SJCRH30 (cell line): ENCODE data around the gene CFAP410. TPM values are rescaled to one million over a fixed set of nuclear protein-coding genes. Genes with fewer than 3 reads are reported as not detected.

Experiments
- DNase-seq, 2 experiments: peaks; one replicate each; pipeline ENCODE4 v3.0.0-alpha.2; 2015 to 2020
- H3K27ac ChIP-seq: fragments of 250-450 bp; sonication (Bioruptor Pico); 2 replicates; pipeline ENCODE4 v1.5.1; 2020; ENCODE audit warnings: mild to moderate bottlenecking, moderate library complexity
- H3K27me3 ChIP-seq: fragments of 250-450 bp; sonication (Bioruptor Pico); 2 replicates; pipeline ENCODE4 v1.5.1; 2020; ENCODE audit warnings: mild to moderate bottlenecking, moderate library complexity
- H3K36me3 ChIP-seq: fragments of 250-450 bp; sonication (Bioruptor Pico); 2 replicates; pipeline ENCODE4 v1.5.1; 2020; ENCODE audit warnings: mild to moderate bottlenecking, moderate library complexity
- H3K4me1 ChIP-seq: fragments of 250-450 bp; sonication (Bioruptor Pico); 2 replicates; pipeline ENCODE4 v1.5.1; 2020; ENCODE audit warnings: mild to moderate bottlenecking, moderate library complexity
- H3K4me3 ChIP-seq: fragments of 250-450 bp; sonication (Bioruptor Pico); 2 replicates; pipeline ENCODE4 v1.5.1; 2020; ENCODE audit warnings: mild to moderate bottlenecking, moderate library complexity
- H3K9me3 ChIP-seq: fragments of 250-450 bp; sonication (Bioruptor Pico); replicated peaks from 2 replicates; pipeline ENCODE4 v1.5.1; 2020; ENCODE audit warnings: mild to moderate bottlenecking, moderate library complexity
- total RNA-seq: library from RNA; depleted of rRNA; stranded (reverse); fragments of >200 nt; shearing (Covaris generic); gene quantifications from 2 replicates; pipeline ENCODE4 v1.2.3, GENCODE V29; 2014

The CFAP410 gene
- total RNA-seq, 1 experiment from 2014 or later: 7.5 TPM

GRCh38 chr21:44332383-44332782 is 6.8 kb downstream of the CFAP410 start:
- Histone ChIP-seq H3K27ac (no peak overlapping the region), H3K9me3 (no peaks in the 10 kb centered on the region), H3K36me3 (no peaks in the 10 kb centered on the region), H3K4me3 (no peak overlapping the region), H3K27me3 (no peaks in the 10 kb centered on the region), H3K4me1 (no peaks in the 10 kb centered on the region)
- no peak for DNase-seq

GRCh38 chr21:44331650-44332307 is 7.4 kb downstream of the CFAP410 start:
- DNase-seq: no peak
- Histone ChIP-seq H3K36me3 (no peaks in the 10 kb centered on the region), H3K27ac (no peak overlapping the region), H3K4me3 (no peak overlapping the region), H3K9me3 (no peaks in the 10 kb centered on the region), H3K4me1 (no peaks in the 10 kb centered on the region), H3K27me3 (no peaks in the 10 kb centered on the region)

GRCh38 chr21:44331209-44331608 is 8.0 kb downstream of the CFAP410 start:
- no peak for DNase-seq
- H3K36me3 ChIP-seq: no peaks in the 10 kb centered on the region
- H3K4me3 ChIP-seq: no peak overlapping the region
- no peak overlapping the region for H3K27ac ChIP-seq
- H3K27me3 ChIP-seq: no peaks in the 10 kb centered on the region
- H3K9me3 ChIP-seq: no peaks in the 10 kb centered on the region
- no peaks in the 10 kb centered on the region for H3K4me1 ChIP-seq

GRCh38 chr21:44330698-44331097 is 8.5 kb downstream of the CFAP410 start:
- no peak overlapping the region for H3K27ac ChIP-seq
- DNase-seq: no peak
- no peaks in the 10 kb centered on the region for H3K27me3 ChIP-seq
- no peaks in the 10 kb centered on the region for H3K9me3 ChIP-seq
- H3K4me1 ChIP-seq: no peaks in the 10 kb centered on the region
- H3K4me3 ChIP-seq: no peak overlapping the region
- no peaks in the 10 kb centered on the region for H3K36me3 ChIP-seq

- Histone ChIP-seq H3K27me3 (no peaks in the 10 kb centered on the region), H3K36me3 (no peaks in the 10 kb centered on the region), H3K27ac (no peak overlapping the region), H3K9me3 (no peaks in the 10 kb centered on the region), H3K4me3 (no peak overlapping the region), H3K4me1 (no peaks in the 10 kb centered on the region)
- DNase-seq: no peak
Observed at GRCh38 chr21:44329971-44330681, 9.1 kb downstream of the CFAP410 start.

GRCh38 chr21:44329086-44329889 is 9.9 kb downstream of the CFAP410 start:
- no peak overlapping the region for H3K27ac ChIP-seq
- no peak for DNase-seq
- no peaks in the 10 kb centered on the region for H3K4me1 ChIP-seq
- H3K9me3 ChIP-seq: no peaks in the 10 kb centered on the region
- H3K27me3 ChIP-seq: no peaks in the 10 kb centered on the region
- no peak overlapping the region for H3K4me3 ChIP-seq
- H3K36me3 ChIP-seq: no peaks in the 10 kb centered on the region

- H3K36me3 ChIP-seq: no peaks in the 10 kb centered on the region
Observed at GRCh38 chr21:44328242-44328895, 10.8 kb downstream of the CFAP410 start.

GRCh38 chr21:44327603-44327974 is 11.6 kb downstream of the CFAP410 start:
- DNase-seq: no peak

More at GRCh38 chr21:44328242-44328895, 10.8 kb downstream of the CFAP410 start:
- H3K4me1 ChIP-seq: no peaks in the 10 kb centered on the region
- H3K4me3 ChIP-seq: no peak overlapping the region
- no peaks in the 10 kb centered on the region for H3K27me3 ChIP-seq
- H3K9me3 ChIP-seq: no peaks in the 10 kb centered on the region
- no peak overlapping the region for H3K27ac ChIP-seq
- DNase-seq: no peak

GRCh38 chr21:44326716-44327602 is 12.2 kb downstream of the CFAP410 start:
- no peaks in the 10 kb centered on the region for H3K4me1 ChIP-seq
- no peak overlapping the region for H3K27ac ChIP-seq
- no peaks in the 10 kb centered on the region for H3K9me3 ChIP-seq
- no peak overlapping the region for H3K4me3 ChIP-seq
- no peaks in the 10 kb centered on the region for H3K36me3 ChIP-seq
- no peaks in the 10 kb centered on the region for H3K27me3 ChIP-seq
- DNase-seq: no peak

More at GRCh38 chr21:44327603-44327974, 11.6 kb downstream of the CFAP410 start:
- H3K36me3 ChIP-seq: no peaks in the 10 kb centered on the region
- H3K27ac ChIP-seq: no peak overlapping the region
- no peak overlapping the region for H3K4me3 ChIP-seq
- no peaks in the 10 kb centered on the region for H3K4me1 ChIP-seq
- H3K27me3 ChIP-seq: no peaks in the 10 kb centered on the region
- no peaks in the 10 kb centered on the region for H3K9me3 ChIP-seq

- Histone ChIP-seq H3K4me1 (no peaks in the 10 kb centered on the region), H3K27ac (no peak overlapping the region), H3K36me3 (no peaks in the 10 kb centered on the region), H3K4me3 (no peak overlapping the region), H3K27me3 (no peaks in the 10 kb centered on the region), H3K9me3 (no peaks in the 10 kb centered on the region)
- no peak for DNase-seq
Observed at GRCh38 chr21:44326272-44326647, 12.9 kb downstream of the CFAP410 start.

- no peaks in the 10 kb centered on the region for H3K9me3 ChIP-seq
- no peak overlapping the region for H3K27ac ChIP-seq
- H3K36me3 ChIP-seq: no peaks in the 10 kb centered on the region
- H3K4me1 ChIP-seq: no peaks in the 10 kb centered on the region
- H3K27me3 ChIP-seq: no peaks in the 10 kb centered on the region
- no peak overlapping the region for H3K4me3 ChIP-seq
- no peak for DNase-seq
Observed at GRCh38 chr21:44325386-44326271, 13.6 kb downstream of the CFAP410 start.

GRCh38 chr21:44324854-44325107 is 14.4 kb downstream of the CFAP410 start:
- Histone ChIP-seq H3K9me3 (no peaks in the 10 kb centered on the region), H3K36me3 (no peaks in the 10 kb centered on the region), H3K4me1 (no peaks in the 10 kb centered on the region), H3K27me3 (no peaks in the 10 kb centered on the region), H3K27ac (no peak overlapping the region), H3K4me3 (no peak overlapping the region)
- DNase-seq: no peak

- DNase-seq: no peak
- Histone ChIP-seq H3K9me3 (no peaks in the 10 kb centered on the region), H3K4me1 (no peaks in the 10 kb centered on the region), H3K4me3 (no peak overlapping the region), H3K27ac (no peak overlapping the region), H3K36me3 (no peaks in the 10 kb centered on the region), H3K27me3 (no peaks in the 10 kb centered on the region)
Observed at GRCh38 chr21:44324106-44324853, 14.9 kb downstream of the CFAP410 start.
